GM21528 (cell line): ENCODE results near the gene SUSD4.

Experiments
- ATAC-seq: cut with Tn5 transposase; IDR thresholded peaks from one replicate; pipeline ENCODE4 v1.9.1; 2021; ENCODE audit warnings: mild to moderate bottlenecking, moderate library complexity; ENCODE audit not compliant: unreplicated experiment, low FRiP score

SUSD4 gene

GRCh38 chr1:223363057-223363855 is 720 bp downstream of the SUSD4 start:
- no peak for ATAC-seq

DNA sequence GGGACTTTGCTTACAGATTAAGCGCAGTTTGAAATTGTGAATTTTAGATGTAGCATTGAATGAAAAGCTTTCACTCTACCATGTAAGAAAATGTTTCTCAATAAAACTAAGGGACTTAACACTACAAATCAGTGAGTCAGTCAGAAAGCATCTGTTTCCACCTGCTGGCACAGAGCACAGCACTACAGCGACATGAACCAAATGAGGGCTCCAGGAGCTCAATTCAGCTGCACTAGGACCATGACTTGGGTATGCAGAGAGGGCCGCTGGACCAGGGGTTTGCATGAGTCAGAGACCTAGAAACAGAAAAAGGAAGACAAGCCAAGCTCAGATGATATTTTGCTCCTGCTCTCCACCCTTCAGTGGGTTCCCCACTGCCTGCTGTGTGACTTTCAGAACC is 5.2 kb downstream of the SUSD4 start:
- ATAC-seq: no peak

DNA sequence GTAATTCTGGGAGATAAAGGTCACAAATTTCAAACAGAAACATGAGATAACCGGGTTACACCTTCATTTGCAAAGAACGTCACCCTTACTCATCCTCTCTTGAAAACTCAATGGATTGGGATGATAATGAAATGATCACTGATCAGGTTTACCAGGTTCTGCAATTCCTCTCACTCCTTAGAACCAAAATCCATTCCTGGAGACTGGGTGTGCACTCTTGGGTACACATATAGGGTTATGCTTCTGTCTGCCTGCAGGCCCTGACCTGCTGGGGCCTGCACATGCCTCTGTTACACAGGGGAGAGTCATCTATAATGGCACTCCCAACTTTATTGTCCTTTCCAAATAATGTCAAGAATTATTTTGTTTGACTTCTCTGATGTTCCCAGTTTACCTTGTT is 8.3 kb downstream of the SUSD4 start:
- ATAC-seq: no peak

- ATAC-seq: no peak
Observed at GRCh38 chr1:223353939-223354338, 10.0 kb downstream of the SUSD4 start.

- ATAC-seq: no peak
Observed at GRCh38 chr1:223352944-223353343, 11.0 kb downstream of the SUSD4 start.

- no peak for ATAC-seq
Observed at GRCh38 chr1:223350361-223350908, 13.5 kb downstream of the SUSD4 start.

GRCh38 chr1:223349241-223349640 is 14.7 kb downstream of the SUSD4 start:
- no peak for ATAC-seq

GRCh38 chr1:223348439-223348838 is 15.5 kb downstream of the SUSD4 start:
- no peak for ATAC-seq

DNA sequence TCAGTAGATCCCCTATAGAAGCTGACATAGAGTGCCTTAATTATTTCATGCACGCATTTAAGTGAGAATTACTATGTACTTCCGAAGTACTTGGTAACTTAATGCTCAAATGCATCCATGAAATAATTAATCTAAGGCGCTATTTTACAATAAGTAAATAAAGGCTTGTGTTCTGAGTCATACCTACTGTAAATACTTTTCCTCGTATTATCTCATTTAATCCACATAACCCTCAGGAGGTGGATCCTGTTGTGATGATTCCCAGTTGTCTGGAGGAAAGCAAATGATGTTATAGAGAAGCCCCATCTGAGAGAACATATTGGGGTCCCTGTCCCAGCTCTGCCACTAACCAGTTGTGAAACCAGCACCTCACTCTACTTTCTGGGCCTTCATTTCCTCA is 16.4 kb downstream of the SUSD4 start:
- no peak for ATAC-seq

DNA sequence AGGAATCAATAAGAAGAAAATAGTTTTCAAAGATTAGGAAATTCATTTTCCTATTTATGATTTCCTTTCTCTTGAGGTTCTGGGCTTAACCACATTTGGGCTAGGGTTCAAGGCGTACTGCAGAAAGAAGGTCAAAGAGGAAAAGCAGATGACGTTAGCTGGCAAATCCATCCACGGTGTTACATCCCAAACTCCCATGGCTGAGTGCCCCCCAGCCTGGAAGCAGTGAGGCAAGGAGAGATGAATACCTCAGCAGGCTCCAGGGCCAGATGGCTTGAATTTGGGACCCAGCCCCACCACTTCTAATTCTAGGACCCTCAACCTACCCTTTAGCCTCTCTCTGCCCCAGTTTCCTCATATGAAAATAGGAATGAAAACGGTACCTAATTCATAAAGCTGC is 17.7 kb downstream of the SUSD4 start:
- no peak for ATAC-seq

GRCh38 chr1:223345720-223346119 is 18.3 kb downstream of the SUSD4 start:
- no peak for ATAC-seq

DNA sequence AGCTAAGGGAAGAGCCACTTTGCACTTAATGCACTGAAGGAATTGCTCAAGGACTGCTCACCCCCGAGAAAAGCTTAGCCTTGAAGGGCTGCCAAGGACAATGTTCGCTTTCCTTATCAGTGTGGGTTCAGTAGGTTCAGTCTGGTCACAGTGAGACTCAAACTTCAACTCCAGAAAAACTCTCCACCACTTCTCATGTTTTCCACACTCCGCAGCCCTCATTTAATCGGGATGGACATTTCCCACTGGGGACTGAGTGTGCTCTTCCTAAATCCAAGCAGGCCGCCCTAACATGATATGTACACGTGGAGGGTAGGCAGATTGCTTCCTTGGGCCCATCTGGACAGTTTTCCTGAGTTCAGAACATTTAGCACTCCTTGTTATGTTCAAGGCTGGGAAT is 19.5 kb downstream of the SUSD4 start:
- no peak for ATAC-seq

DNA sequence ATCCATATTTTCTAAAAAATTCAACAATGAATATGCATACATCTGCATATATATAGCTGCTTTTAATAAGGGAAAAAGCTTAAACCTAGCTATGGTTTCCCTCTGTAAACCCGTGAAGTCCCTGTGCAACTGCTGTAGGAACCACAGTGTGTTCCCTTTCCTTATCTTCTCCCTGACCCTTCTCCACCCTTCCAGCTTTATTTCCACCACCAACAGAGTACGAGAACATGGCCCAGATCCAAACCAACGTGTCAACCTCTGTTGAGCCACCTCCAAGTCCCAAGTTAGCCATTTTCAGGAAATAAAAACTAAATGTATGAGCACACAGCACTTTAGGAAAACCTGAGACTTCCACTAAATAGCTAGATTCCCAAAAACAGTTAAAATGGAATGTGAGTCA is 20.3 kb downstream of the SUSD4 start:
- ATAC-seq: no peak

GRCh38 chr1:223341121-223341520 is 22.9 kb downstream of the SUSD4 start:
- no peak for ATAC-seq

DNA sequence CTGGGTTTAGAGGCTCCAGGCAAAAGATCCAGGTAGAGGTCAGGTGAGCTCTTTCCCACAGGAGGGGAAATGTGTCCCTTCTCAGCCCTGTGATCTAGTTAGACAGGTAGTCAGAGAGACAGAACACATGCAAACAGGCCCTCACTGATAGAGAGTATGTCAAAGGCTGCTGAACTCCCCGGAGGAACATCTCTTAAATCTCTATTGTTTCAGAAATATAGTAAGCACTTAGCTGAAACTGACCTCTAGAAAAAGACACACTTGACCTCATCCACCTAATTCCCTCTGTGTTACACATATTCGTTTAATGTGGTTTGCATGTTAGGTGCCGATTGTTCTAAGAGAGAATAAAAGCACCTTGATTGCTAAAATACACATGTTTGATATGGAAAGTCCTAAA is 23.3 kb downstream of the SUSD4 start:
- no peak for ATAC-seq

DNA sequence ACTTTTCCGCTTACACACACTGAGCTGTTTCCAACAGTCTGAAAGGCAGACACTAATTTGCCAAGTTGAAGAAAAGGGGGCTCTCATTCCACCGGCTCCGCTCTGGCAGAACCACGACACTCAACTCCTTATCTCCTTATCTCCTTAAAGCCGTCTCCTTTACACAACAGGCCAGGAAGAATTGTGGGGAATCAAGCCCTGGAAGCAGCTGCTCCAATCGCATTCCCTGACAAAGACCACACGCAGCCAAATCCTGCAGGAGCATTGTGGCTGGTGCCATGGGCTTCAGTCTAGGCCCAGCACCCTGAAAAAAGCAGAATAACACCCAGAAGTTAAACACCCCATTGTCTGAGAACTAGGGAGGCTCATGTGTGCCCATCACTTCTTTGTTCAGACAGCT is 24.1 kb downstream of the SUSD4 start:
- no peak for ATAC-seq

DNA sequence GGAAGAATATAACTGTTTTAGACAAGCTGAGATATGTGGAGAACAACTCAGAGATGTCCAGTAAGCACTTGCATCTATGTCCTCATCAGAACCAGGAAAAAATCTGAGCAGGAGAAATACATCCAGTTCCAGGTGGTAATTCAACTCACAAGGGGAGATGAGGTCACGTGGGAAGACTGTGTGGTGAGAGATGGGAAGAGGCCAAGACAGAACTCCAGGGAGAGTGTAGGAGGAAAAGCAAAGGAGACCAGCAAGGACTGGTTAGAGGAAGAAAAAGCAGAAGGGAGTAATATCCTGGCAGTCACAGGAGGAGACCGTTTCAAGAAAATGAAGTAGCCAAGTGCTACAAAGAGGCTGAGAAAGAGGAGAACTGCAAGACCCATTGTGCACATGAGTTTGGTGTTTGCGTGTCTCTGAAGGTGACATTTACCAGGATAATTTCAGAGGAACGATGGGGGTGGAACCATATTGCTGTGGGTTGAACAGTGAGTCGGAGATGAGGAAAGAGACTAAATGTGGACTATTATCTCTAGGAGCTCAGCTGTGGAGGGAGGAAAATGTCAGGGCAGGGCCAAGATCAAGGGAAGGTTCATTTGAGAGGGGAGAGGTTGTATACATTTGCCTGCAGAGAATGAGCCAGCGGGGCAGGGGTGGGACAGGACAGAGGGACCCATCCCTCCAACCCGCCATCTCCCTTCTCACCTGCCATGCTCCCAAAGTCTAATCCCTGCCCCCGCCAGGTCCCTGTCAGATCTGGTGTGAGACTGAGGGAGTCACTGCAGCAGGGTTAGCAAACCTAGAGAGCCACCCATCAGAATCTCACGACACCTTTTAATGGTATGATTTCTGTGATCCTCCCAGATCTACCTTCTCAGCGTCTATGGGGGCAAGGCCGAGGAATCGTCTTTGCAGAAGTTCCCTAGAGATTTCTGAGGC is 24.9 kb downstream of the SUSD4 start:
- no peak for ATAC-seq

GRCh38 chr1:223337174-223337869 is 26.7 kb downstream of the SUSD4 start:
- ATAC-seq: no peak

- no peak for ATAC-seq
Observed at GRCh38 chr1:223334156-223334555, 29.8 kb downstream of the SUSD4 start.

DNA sequence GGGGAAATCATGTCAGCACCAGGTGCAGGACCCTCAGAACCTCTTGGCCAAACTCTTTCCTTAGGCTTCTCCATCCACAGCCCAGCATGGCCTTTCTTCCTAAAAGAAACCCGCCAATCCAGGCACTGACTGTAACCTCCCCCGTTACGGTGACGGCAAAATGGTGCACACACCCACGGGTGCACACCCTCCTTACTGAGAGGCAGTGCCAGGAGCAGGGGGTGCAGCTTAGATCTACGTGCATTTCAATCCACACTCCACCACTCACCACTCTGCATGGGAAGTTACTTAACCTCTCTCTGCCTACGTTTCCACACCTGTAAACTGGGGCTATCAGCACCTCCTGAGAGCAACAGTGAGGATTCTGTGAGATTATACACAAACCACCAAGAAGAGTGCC is 31.0 kb downstream of the SUSD4 start:
- ATAC-seq: no peak

GRCh38 chr1:223331929-223332328 is 32.0 kb downstream of the SUSD4 start:
- no peak for ATAC-seq
